GM12878 (cell line): Measurements from ENCODE around the gene CFI. TPM values are rescaled to one million over a fixed set of nuclear protein-coding genes. Genes with fewer than 3 reads are reported as not detected.

Experiments
- ASH2L ChIP-seq: fragments of 300-600, 200-600 bp; sonication (generic); IDR thresholded peaks from 2 replicates; pipeline ENCODE4 v1.6.1; 2017; ENCODE audit warnings: low read depth, mild to moderate bottlenecking, borderline replicate concordance
- BACH1 ChIP-seq: fragments of 450-650 bp; IDR thresholded peaks from 2 replicates; pipeline ENCODE4 v1.6.1; 2017; ENCODE audit warnings: mild to moderate bottlenecking, borderline replicate concordance
- BMI1 ChIP-seq: fragments of 450-650 bp; IDR thresholded peaks from 2 replicates; pipeline ENCODE4 v1.6.1; 2016; ENCODE audit warnings: mild to moderate bottlenecking, moderate library complexity, borderline replicate concordance
- HCFC1 ChIP-seq: fragments of 150-350 bp; IDR thresholded peaks from 2 replicates; pipeline ENCODE4 v1.6.1; 2014; ENCODE audit warnings: low read length
- JUNB ChIP-seq: IDR thresholded peaks from 2 replicates; pipeline ENCODE4 v1.6.1; 2016; ENCODE audit warnings: antibody characterized with exemption, mild to moderate bottlenecking
- NFXL1 ChIP-seq: fragments of 450-650 bp; IDR thresholded peaks from 2 replicates; pipeline ENCODE4 v1.6.1; 2017; ENCODE audit warnings: antibody characterized with exemption, mild to moderate bottlenecking, borderline replicate concordance
- NR2F1 ChIP-seq: fragments of 450-650 bp; conservative IDR thresholded peaks from 2 replicates; pipeline ENCODE4 v1.6.1; 2017; ENCODE audit warnings: mild to moderate bottlenecking
- SIX5 ChIP-seq: IDR thresholded peaks from 2 replicates; pipeline ENCODE4 v1.6.1; 2011; ENCODE audit warnings: mild to moderate bottlenecking, low read depth, low read length, moderate library complexity; ENCODE audit not compliant: severe bottlenecking
- SREBF1 ChIP-seq: IDR thresholded peaks from 2 replicates; pipeline ENCODE4 v1.6.1; 2012; ENCODE audit warnings: mild to moderate bottlenecking, low read length
- SREBF2 ChIP-seq: IDR thresholded peaks from 2 replicates; pipeline ENCODE4 v1.6.1; 2012; ENCODE audit warnings: mild to moderate bottlenecking, low read length
- TCF3 ChIP-seq: IDR thresholded peaks from 2 replicates; pipeline ENCODE4 v1.6.1; 2012; ENCODE audit warnings: low read depth, mild to moderate bottlenecking, low read length, borderline replicate concordance; ENCODE audit not compliant: insufficient read depth
- polyA plus RNA-seq, 11 experiments: library from polyadenylated mRNA; depleted of rRNA in 4 of 11; unstranded in 6 of 11; stranded (reverse) in 5 of 11; fragments of >200 nt; fragmentation: Nextera tagmentation in 4 of 11; fragmentation: Illumina TruSeq in 1 of 11; extraction: Ambion mirVana in 4 of 11; extraction: Trizol in 1 of 11; gene quantifications; 1 replicate in 1 of 11; 2 replicates in 10 of 11; pipeline versions ENCODE4 v1.2.1 to v1.2.3, GENCODE V29; 2011 to 2016; ENCODE audit warnings: inconsistent platforms in 2 of 11, missing spikeins in 2 of 11, low read depth in 1 of 11
- total RNA-seq, 4 experiments: library from RNA; depleted of rRNA in 3 of 4; stranded (reverse); fragments of >200 nt in 3 of 4; fragmentation: Illumina TruSeq in 1 of 4; extraction: Trizol in 1 of 4; gene quantifications; 2 replicates each; pipeline versions ENCODE4 v1.2.1 to v1.2.3, GENCODE V29; 2013 to 2021
- TF ChIP-seq, protein P1 (sequence below): IDR thresholded peaks from 2 replicates; pipeline ENCODE4 v1.6.1; 2012; ENCODE audit warnings: improper control_type of control experiment, low read depth, low read length; ENCODE audit not compliant: insufficient replicate concordance
- TF ChIP-seq, protein P2 (sequence below): fragments of 450-650 bp; formaldehyde crosslinking; IDR thresholded peaks from 2 replicates; pipeline ENCODE4 v1.4.0; 2022; ENCODE audit warnings: mild to moderate bottlenecking, moderate library complexity
- TF ChIP-seq, protein P3 (sequence below): fragments of 450-650 bp; IDR thresholded peaks from 2 replicates; pipeline ENCODE4 v1.6.1; 2016; ENCODE audit warnings: mild to moderate bottlenecking
- TF ChIP-seq, protein P4 (sequence below): fragments of 450-650 bp; IDR thresholded peaks from 2 replicates; pipeline ENCODE4 v1.6.1; 2017; ENCODE audit warnings: low read depth, mild to moderate bottlenecking, moderate library complexity
- TF ChIP-seq, protein P5 (sequence below): fragments of 450-650 bp; IDR thresholded peaks from 2 replicates; pipeline ENCODE4 v1.6.1; 2017; ENCODE audit warnings: borderline replicate concordance

CFI gene
- total and polyA plus RNA-seq, 10 of the 15 experiments (the other 5 are each of a cell fraction or from before 2014, with no cell fraction given): 0.15 to 0.28 TPM; not detected in 8

DNA sequence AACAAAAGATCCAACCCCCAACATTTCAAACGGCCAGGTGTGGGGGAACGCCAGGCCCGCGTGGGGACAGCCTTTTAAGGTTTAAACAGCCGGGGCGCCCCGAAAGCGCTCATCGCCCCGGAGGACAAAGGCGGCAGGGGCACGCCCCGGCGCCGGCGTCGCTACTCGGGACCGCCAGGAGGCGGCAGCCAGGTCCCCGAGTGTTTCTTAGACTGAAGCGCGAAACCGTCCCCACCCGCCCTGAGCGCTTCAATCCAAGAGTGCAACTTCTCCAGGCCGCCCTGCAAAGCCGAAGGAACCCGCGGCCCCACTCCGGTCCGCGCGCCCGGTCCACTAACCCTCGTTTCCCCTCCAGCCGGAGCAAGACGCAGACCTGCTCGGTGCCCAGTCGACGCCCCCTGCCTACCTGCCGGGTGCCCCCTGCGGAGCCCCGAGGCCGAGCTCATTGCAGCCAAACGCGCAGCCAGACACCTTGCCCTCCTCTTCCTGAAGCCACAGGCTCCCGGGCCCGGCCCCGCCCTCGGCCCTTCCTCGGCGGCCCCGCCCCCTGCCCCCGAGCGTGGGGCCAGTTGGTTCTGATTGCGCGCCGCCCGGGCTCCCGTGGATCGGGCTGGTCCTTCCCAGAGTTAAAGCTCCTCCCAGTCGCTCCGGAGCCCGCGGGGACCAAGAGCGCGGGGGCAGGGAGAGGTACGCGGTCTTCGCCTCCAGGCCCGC, 98.7 kb downstream of the CFI start, which contains the start of gene CASP6 (continued):
- TF ChIP-seq, protein P1, sequence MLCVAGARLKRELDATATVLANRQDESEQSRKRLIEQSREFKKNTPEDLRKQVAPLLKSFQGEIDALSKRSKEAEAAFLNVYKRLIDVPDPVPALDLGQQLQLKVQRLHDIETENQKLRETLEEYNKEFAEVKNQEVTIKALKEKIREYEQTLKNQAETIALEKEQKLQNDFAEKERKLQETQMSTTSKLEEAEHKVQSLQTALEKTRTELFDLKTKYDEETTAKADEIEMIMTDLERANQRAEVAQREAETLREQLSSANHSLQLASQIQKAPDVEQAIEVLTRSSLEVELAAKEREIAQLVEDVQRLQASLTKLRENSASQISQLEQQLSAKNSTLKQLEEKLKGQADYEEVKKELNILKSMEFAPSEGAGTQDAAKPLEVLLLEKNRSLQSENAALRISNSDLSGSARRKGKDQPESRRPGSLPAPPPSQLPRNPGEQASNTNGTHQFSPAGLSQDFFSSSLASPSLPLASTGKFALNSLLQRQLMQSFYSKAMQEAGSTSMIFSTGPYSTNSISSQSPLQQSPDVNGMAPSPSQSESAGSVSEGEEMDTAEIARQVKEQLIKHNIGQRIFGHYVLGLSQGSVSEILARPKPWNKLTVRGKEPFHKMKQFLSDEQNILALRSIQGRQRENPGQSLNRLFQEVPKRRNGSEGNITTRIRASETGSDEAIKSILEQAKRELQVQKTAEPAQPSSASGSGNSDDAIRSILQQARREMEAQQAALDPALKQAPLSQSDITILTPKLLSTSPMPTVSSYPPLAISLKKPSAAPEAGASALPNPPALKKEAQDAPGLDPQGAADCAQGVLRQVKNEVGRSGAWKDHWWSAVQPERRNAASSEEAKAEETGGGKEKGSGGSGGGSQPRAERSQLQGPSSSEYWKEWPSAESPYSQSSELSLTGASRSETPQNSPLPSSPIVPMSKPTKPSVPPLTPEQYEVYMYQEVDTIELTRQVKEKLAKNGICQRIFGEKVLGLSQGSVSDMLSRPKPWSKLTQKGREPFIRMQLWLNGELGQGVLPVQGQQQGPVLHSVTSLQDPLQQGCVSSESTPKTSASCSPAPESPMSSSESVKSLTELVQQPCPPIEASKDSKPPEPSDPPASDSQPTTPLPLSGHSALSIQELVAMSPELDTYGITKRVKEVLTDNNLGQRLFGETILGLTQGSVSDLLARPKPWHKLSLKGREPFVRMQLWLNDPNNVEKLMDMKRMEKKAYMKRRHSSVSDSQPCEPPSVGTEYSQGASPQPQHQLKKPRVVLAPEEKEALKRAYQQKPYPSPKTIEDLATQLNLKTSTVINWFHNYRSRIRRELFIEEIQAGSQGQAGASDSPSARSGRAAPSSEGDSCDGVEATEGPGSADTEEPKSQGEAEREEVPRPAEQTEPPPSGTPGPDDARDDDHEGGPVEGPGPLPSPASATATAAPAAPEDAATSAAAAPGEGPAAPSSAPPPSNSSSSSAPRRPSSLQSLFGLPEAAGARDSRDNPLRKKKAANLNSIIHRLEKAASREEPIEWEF: no peak
- TF ChIP-seq TCF3 (peak; percentile 60; the same call in 1 of the 2 replicates), NR2F1 (no peak), BACH1 (no peak), BMI1 (no peak), SIX5 (no peak), SREBF2 (no peak), JUNB (no peak), ASH2L (no peak), SREBF1 (no peak), NFXL1 (no peak), HCFC1 (no peak)
- TF ChIP-seq, protein P2, sequence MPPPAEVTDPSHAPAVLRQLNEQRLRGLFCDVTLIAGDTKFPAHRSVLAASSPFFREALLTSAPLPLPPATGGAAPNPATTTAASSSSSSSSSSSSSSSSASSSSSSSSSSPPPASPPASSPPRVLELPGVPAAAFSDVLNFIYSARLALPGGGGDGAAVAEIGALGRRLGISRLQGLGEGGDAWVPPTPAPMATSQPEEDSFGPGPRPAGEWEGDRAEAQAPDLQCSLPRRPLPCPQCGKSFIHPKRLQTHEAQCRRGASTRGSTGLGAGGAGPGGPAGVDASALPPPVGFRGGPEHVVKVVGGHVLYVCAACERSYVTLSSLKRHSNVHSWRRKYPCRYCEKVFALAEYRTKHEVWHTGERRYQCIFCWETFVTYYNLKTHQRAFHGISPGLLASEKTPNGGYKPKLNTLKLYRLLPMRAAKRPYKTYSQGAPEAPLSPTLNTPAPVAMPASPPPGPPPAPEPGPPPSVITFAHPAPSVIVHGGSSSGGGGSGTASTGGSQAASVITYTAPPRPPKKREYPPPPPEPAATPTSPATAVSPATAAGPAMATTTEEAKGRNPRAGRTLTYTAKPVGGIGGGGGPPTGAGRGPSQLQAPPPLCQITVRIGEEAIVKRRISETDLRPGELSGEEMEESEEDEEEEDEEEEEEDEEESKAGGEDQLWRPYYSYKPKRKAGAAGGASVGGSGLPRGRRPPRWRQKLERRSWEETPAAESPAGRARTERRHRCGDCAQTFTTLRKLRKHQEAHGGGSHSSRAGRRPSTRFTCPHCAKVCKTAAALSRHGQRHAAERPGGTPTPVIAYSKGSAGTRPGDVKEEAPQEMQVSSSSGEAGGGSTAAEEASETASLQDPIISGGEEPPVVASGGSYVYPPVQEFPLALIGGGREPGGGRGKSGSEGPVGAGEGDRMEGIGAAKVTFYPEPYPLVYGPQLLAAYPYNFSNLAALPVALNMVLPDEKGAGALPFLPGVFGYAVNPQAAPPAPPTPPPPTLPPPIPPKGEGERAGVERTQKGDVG (CRISPR knock-in tag): no peak
- TF ChIP-seq, protein P3, sequence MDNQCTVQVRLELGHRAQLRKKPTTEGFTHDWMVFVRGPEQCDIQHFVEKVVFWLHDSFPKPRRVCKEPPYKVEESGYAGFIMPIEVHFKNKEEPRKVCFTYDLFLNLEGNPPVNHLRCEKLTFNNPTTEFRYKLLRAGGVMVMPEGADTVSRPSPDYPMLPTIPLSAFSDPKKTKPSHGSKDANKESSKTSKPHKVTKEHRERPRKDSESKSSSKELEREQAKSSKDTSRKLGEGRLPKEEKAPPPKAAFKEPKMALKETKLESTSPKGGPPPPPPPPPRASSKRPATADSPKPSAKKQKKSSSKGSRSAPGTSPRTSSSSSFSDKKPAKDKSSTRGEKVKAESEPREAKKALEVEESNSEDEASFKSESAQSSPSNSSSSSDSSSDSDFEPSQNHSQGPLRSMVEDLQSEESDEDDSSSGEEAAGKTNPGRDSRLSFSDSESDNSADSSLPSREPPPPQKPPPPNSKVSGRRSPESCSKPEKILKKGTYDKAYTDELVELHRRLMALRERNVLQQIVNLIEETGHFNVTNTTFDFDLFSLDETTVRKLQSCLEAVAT: no peak
- TF ChIP-seq, protein P4, sequence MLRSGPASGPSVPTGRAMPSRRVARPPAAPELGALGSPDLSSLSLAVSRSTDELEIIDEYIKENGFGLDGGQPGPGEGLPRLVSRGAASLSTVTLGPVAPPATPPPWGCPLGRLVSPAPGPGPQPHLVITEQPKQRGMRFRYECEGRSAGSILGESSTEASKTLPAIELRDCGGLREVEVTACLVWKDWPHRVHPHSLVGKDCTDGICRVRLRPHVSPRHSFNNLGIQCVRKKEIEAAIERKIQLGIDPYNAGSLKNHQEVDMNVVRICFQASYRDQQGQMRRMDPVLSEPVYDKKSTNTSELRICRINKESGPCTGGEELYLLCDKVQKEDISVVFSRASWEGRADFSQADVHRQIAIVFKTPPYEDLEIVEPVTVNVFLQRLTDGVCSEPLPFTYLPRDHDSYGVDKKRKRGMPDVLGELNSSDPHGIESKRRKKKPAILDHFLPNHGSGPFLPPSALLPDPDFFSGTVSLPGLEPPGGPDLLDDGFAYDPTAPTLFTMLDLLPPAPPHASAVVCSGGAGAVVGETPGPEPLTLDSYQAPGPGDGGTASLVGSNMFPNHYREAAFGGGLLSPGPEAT: no peak
- TF ChIP-seq, protein P5, sequence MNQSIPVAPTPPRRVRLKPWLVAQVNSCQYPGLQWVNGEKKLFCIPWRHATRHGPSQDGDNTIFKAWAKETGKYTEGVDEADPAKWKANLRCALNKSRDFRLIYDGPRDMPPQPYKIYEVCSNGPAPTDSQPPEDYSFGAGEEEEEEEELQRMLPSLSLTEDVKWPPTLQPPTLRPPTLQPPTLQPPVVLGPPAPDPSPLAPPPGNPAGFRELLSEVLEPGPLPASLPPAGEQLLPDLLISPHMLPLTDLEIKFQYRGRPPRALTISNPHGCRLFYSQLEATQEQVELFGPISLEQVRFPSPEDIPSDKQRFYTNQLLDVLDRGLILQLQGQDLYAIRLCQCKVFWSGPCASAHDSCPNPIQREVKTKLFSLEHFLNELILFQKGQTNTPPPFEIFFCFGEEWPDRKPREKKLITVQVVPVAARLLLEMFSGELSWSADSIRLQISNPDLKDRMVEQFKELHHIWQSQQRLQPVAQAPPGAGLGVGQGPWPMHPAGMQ: no peak
